NCI-H748 (cell line): Measurements from ENCODE around the gene WDR7.
"Not testable (repeated sequence)": the region's sequence is repeated elsewhere in the genome, so short reads cannot be mapped to it uniquely, and the experiment has no call there.

Experiments
- DNase-seq: peaks from one replicate; lab custom pipeline; 2025; ENCODE audit not compliant: unreplicated experiment; lab: John Stamatoyannopoulos, UW

Gene WDR7

GRCh38 chr18:56652802-56653201 lies 1.6 kb downstream of the WDR7 start:
- DNase-seq = no peak

GRCh38 chr18:56654280-56654679 lies 3.1 kb downstream of the WDR7 start:
- DNase-seq = not testable (repeated sequence)

GRCh38 chr18:56658261-56658660 lies 7.1 kb downstream of the WDR7 start:
- DNase-seq = no peak

- no peak for DNase-seq
Observed at GRCh38 chr18:56659111-56659510, 8.0 kb downstream of the WDR7 start.

- DNase-seq = no peak
Observed at GRCh38 chr18:56660655-56661054, 9.5 kb downstream of the WDR7 start.

- no peak for DNase-seq
Observed at GRCh38 chr18:56661360-56662062, 10.4 kb downstream of the WDR7 start.

- no peak for DNase-seq
Observed at GRCh38 chr18:56662063-56662408, 10.9 kb downstream of the WDR7 start.

GRCh38 chr18:56662502-56662901 lies 11.3 kb downstream of the WDR7 start:
- DNase-seq = no peak

- DNase-seq = no peak
Observed at GRCh38 chr18:56662902-56663301, 11.7 kb downstream of the WDR7 start.

- DNase-seq = no peak
Observed at GRCh38 chr18:56672391-56672790, 21.2 kb downstream of the WDR7 start.

GRCh38 chr18:56672981-56673380 lies 21.8 kb downstream of the WDR7 start:
- DNase-seq = no peak

GRCh38 chr18:56676639-56677038 lies 25.5 kb downstream of the WDR7 start:
- DNase-seq = no peak

- no peak for DNase-seq
Observed at GRCh38 chr18:56678836-56679565, 27.8 kb downstream of the WDR7 start.

- no peak for DNase-seq
Observed at GRCh38 chr18:56684277-56684676, 33.1 kb downstream of the WDR7 start.

- no peak for DNase-seq
Observed at GRCh38 chr18:56691530-56691929, 40.4 kb downstream of the WDR7 start.

- DNase-seq = no peak
Observed at GRCh38 chr18:56696966-56697365, 45.8 kb downstream of the WDR7 start.

- peak; percentile 82 for DNase-seq
Observed at GRCh38 chr18:56702946-56703345, 51.8 kb downstream of the WDR7 start.

GRCh38 chr18:56709463-56709862 lies 58.3 kb downstream of the WDR7 start:
- DNase-seq = peak; percentile 31

GRCh38 chr18:56711708-56712445 lies 60.7 kb downstream of the WDR7 start:
- no peak for DNase-seq

GRCh38 chr18:56712761-56713160 lies 61.6 kb downstream of the WDR7 start:
- DNase-seq = no peak

- DNase-seq = no peak
Observed at GRCh38 chr18:56715121-56715520, 64.0 kb downstream of the WDR7 start.

GRCh38 chr18:56716692-56717146 lies 65.6 kb downstream of the WDR7 start:
- DNase-seq = no peak
